ENCODE results near the gene PPP2R5C.
"Not testable (repeated sequence)": the region's sequence is repeated elsewhere in the genome, so short reads cannot be mapped to it uniquely, and the experiment has no call there.

The PPP2R5C gene

DNA sequence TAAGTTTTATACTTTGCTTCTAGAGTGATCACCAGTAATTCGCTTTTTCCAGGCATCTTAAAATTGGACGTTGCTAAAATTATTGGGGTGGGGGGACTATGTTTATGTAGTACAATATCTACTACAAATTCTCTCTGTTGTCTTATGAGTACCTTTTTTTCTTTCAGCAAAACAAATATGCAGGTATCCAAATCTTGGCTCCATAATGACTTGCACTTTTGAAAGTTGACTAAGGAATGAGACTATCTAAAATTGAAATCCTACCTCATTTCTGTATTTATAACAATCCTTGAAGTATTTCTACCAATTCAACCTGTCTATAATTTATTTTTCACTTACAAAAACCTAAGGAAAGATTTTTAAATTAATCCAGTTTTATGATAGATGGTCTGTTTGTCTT is 205.2 kb downstream of the PPP2R5C start:
- no peak for DNase-seq (ENCODE audit: low read depth)

DNA sequence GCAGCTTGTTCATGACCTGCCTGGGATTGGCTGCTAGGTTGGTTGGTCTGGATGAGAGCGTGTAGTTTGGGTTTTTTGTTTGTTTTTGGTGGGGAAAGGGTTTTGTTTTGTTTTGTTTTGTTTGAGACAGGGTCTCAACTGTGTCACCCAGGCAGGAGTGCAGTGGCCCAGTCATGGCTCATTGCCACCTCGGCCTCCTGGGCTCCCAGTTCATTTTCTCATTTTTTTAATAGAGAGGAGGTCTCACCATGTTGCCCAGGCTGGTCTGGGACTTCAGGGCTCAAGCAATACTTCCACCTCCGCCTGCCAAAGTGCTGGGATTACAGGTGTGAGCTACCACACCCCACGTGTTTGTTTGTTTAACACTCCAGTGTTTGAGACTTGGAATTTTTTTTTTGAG is 206.7 kb downstream of the PPP2R5C start:
- DNase-seq (ENCODE audit: low read depth) = no peak

DNA sequence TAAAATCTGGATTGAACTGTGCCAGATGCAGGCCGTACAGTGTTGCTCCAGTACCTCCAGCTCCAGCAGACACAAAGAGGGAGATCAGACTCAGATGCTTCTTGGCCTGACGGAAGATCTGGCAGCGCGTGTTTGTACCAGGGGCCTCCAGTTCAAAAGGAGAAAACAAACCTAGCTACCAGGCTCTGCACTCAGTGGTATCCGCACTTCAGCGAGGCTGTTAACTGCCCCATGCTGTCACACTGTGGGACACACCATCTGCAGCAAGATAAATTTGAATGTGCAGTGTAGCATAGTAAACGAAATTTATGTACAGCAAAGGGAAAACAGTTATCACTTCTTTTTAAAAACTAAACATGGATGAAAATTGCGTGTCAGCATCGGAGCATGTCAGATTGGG is 208.0 kb downstream of the PPP2R5C start:
- no peak for DNase-seq (ENCODE audit: low read depth)

DNA sequence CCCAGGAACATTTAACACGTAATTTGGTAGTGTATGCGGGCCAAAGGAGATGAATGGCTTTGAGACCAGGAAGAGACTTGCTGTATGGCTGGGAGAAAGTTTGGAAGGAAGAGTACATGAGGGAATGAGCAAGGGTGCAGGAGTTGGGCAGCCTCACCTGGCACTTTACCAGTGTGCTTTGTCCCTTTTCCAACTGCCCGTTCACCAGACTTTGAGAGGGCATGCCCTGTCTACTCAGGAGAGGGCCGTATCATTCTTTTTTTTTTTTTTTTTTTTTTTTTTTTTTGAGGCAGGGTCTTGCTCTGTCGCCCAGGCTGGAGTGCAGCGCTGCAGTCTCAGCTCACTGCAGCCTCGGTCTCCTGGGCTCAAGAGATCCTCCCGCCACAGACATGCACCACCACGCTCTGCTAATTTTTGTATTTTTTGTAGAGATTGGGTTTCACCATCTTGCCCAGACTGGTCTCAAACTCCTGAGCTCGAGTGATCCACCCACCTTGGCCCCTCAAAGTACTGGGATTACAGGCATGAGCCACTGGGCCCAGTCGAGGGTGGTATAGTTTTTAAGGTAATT is 209.4 kb downstream of the PPP2R5C start:
- DNase-seq (ENCODE audit: low read depth) = no peak

DNA sequence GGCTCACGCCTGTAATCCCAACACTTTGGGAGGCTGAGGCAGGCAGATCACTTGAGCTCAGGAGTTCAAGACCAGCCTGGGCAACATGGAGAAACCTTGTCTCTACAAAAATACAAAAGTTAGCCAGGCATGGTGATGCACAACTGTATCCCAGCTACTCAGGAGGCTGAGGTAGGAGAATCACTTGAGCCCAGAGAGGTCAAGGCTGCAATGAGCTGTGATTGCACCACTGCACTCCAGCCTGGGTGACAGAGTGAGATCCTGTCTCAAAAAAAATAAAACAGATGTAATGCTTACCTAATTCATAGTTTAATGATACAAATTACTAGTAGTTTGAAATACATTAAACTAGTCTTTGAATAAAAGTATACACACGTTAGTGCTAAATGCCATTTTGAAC is 209.9 kb downstream of the PPP2R5C start:
- not testable (repeated sequence) for DNase-seq (ENCODE audit: low read depth)

DNA sequence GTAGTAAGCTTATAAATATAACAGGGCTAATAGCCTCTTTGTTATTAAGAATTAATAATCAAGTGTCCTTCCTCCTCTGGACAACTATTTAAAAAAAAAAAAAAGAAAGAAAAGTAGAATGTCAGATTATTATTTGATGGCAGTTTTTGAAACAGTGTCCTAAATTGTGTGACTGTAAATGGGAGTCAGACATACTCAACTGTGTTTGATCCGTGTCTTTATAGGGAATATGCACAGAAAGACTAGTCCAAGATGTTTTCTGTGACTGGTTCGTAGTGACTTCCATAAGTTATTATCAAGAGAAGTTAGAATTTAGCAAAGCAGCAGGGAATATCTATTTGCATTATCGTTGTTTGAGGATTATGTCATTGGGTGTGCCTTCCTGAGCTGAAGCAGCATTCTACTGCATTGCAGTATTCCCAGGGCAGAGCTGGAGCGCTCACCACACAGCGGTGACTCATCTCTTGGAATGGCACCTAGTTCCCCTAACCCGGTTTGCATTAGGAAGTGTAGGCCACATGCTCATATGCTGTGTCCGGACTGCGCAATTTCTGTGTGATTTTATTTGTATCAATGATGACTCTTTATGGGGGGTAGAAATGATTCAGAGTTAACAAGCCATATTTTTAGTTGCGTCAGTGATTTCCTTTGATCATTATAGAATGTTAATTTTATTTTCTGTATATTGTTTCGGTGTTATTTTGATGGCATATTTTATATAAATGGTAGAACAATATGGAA is 210.8 kb downstream of the PPP2R5C start:
- no peak for DNase-seq (ENCODE audit: low read depth)

DNA sequence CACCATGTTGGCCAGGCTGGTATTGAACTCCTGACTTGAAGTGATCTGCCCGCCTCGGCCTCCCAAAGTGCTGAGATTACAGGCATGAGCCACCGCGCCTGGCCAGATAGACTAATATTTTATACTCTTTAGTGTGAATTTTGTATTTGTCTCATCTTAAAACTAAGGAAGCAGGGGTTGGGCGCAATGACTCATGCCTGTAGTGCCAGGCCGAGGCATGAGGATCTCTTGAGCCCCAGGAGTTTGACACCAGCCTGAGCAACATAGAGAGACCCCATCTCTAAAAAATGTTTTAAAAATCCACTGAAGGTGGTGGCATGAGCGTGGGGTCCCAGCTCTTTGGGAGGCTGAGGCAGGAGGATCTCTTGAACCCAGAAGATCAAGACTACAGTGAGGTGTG is 211.8 kb downstream of the PPP2R5C start:
- DNase-seq (ENCODE audit: low read depth) = no peak

DNA sequence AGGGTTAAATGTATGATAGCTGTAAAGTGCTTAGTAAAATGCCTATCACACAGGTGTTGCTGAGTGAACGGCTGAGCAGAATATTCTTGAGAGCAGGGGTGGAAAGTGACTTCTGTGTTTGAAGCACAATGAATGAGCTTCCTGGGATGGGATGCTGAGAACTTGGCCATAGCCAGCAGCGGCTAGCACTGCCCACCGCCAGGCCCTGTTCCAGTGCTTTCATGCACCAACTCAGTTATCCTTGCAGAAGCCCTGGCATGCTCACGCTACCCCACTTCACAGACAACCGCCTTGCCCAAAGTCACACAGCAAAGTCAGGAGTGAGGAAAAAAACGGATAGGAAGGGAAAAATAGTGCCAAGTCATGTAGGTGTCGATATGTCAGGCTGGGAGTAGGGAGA is 213.7 kb downstream of the PPP2R5C start:
- no peak for DNase-seq (ENCODE audit: low read depth)

Measured in stimulated activated CD8-positive, alpha-beta memory T cell treated with anti-CD3 and anti-CD28 coated beads, Interleukin-15, amount 100 ng/mL, for 1 hour (primary cell).